Stromal cell of bone marrow (primary cell): Measurements from ENCODE around the gene SPATA13.
"Not testable (repeated sequence)": the region's sequence is repeated elsewhere in the genome, so short reads cannot be mapped to it uniquely, and the experiment has no call there.

Experiments
- DNase-seq: peaks from one replicate; pipeline ENCODE4 v3.0.0-alpha.2; 2012; ENCODE audit warnings: low read depth

SPATA13 gene

DNA sequence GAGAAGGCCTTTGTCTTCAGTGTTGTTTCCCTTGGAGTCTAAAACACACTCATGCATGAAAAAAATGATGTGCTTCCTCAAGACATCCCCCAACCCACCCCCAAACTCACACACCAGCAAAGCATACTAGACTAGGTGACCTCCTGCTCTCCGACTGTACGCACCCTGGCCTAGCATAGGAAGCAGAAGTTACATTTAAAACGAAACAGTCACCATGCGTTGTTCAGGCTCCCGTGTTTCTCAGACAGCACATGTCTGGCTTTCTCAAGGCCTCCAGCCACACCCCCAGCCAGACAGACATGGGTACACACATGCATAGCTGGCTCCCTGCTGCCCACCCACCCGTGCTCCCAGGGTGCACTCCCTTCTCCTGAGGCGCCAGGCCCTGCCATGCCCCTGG lies 120.2 kb downstream of the SPATA13 start:
- DNase-seq = no peak

- no peak for DNase-seq
Observed at GRCh38 chr13:24281188-24282008, 120.9 kb downstream of the SPATA13 start.

GRCh38 chr13:24282256-24282655 lies 121.7 kb downstream of the SPATA13 start:
- no peak for DNase-seq

DNA sequence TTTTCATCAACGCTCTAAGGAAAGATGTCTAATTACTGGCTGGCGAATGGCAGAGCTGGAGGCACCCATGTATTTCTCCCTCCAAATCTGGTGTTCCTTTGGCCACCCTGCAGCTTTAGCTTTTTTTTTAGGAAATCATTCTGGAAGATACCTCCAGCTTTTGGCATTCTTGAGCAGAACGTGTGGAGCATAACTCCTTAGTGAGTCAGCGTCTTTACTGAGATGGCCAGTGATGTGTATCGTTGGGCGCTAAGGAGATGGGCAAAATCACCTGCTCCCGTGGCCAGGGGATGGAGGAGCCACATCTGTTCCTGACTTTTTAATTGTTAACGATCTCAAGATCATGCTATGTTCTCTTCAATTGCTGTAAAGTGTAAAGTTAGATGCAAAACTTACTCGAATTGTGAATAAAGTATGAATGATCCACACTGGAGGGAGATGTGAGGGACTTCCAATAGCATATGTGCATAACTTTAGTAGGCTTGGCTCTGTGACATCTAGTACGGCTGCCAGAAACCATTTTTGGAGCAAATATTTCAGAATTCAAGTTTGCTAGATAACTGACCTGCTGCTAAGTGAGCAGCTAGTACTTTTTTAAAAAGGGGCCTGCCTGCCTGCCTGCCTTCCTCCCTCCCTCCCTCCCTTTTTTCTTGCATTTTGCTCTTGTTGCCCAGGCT lies 124.5 kb downstream of the SPATA13 start:
- no peak for DNase-seq

DNA sequence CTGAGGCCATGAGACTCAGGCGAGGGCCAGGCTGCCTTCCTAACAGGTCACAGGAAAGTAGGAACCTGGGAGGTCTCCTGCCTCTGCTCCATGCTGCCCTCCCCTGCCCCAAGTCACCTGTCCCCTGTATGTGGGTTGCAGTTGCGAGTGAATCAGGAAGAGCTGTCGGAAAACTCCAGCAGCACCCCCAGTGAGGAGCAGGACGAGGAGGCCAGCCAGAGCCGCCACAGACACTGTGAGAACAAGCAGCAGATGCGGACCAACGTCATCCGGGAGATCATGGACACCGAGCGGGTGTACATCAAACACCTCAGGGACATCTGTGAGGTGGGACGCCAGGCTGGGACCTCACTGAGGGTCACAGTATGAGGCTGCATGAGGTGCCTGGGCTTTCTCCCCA lies 126.1 kb downstream of the SPATA13 start:
- no peak for DNase-seq

DNA sequence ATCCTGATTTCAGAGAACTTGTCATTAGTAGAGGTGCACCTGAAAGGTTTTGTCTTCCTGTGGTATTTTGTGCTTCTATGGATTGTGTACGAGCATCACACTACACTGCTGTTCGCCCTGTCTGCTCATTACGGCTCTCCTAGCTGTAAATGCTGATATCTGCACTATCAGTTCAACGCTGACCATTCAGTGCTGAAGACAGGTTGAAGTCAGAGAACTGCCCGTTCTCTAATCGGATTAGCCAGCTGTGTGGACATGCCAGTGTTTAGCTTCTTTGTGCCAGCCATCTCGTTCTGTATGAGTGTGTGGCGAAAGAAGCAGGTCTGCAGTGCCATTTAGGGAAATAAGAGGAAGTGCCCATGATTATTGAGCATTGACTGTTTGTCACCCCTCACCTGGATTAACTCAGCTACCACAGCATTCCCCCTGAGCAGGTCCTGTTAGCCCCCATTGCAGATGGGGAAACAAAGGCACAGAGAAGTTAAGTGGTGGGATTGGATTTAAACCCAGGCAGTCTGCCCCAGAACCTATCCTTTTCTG lies 127.3 kb downstream of the SPATA13 start:
- DNase-seq = no peak

- no peak for DNase-seq
Observed at GRCh38 chr13:24288870-24289269, 128.3 kb downstream of the SPATA13 start.

GRCh38 chr13:24290280-24290932 lies 129.9 kb downstream of the SPATA13 start:
- DNase-seq = no peak

DNA sequence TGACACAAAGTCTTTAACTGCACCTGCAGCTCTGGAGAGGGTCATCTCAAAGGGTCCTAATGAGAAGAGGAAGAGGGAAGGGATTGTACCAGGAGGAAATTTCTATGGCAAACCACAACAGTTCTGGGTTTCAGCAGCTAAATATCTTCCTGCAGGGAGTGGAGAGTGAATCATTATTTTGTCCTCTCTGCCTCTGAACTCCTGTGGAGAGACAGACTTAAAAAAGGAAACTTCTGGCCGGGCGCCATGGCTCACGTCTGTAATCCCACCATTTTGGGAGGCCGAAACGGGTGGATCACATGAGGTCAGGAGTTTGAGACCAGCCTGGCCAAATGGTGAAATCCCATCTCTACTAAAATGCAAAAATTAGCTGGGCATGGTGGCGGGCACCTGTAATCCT lies 132.0 kb downstream of the SPATA13 start:
- DNase-seq = no peak

- no peak for DNase-seq
Observed at GRCh38 chr13:24293746-24294145, 133.2 kb downstream of the SPATA13 start.

- DNase-seq = no peak
Observed at GRCh38 chr13:24299488-24300114, 139.1 kb downstream of the SPATA13 start.

DNA sequence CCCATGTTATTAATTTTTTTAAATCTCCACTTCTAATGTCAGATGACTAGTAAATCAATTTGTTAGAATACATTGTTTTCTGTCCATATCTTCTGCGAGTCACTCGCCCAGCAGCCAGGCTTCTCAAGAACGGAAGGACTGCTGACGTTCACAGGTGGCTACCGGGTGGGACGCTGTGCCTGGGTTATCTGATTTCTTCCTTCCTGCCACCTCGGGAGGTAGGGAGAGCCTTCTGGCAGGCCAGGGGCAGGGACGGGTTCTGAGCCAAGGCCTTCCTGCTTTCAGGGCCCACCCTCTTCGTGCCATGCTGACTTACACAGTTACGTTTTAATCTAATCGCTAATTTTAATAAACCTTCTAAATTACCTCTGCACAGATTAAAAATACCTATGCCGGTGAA lies 140.9 kb downstream of the SPATA13 start:
- DNase-seq = no peak

DNA sequence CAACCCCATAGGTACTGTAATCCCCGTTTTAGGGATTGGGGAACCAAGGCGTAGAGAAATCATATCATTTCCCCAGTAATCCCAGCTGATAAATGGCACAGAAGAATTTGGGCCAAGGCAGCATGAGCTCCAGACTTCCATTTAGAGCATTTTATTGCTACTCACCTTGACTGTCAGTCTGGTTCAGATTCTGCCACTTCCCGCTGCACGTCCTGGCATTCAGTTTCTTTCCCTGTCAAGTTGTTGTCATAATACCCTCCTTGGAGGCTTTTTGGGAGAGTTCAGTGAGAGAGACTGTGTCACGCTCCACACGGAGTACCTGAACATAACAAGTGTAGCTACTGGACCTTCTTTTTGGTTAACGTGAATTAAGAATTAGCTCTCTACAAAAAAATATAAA lies 141.4 kb downstream of the SPATA13 start:
- DNase-seq = no peak

- DNase-seq = no peak
Observed at GRCh38 chr13:24304620-24305019, 144.1 kb downstream of the SPATA13 start.

DNA sequence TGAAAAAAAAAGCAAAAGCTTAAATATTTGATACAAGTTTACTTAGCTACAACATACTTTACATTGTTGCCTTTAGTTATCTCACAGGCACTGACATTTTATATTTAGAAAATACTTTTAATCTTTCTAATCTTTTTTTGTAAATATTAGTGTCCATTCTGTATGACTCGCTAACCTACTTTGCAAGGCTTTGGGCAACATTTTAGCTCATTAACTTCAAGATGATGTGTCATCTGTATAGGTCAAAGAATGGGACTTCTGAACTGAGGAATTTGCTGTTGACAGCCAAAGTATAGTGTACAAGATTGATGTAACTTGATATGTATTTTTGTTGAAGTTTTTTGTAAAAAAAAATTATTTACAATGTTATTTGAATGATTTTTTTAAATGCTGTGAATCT lies 146.1 kb downstream of the SPATA13 start:
- DNase-seq = no peak

GRCh38 chr13:24307211-24308067 lies 146.9 kb downstream of the SPATA13 start:
- no peak for DNase-seq

DNA sequence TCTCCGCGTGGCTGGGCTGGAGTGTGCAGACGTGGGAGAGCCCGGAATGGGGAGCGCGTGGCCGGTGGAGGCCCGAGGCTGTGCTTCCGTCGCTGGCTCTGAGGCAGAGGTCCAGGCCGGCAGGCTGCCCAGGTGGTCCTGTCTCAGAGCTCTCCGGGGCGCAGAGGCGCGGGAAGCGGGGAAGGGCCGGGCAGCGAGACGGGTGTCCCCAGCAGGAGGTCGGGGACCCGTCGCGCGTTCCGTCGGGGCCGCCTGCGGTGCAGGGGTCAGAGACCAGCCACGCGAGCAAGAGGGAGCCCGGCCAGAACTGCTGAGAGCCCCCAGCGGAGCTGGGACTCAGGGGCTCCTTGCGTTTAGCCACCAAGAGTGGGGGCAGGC lies 147.5 kb downstream of the SPATA13 start:
- DNase-seq = no peak

DNA sequence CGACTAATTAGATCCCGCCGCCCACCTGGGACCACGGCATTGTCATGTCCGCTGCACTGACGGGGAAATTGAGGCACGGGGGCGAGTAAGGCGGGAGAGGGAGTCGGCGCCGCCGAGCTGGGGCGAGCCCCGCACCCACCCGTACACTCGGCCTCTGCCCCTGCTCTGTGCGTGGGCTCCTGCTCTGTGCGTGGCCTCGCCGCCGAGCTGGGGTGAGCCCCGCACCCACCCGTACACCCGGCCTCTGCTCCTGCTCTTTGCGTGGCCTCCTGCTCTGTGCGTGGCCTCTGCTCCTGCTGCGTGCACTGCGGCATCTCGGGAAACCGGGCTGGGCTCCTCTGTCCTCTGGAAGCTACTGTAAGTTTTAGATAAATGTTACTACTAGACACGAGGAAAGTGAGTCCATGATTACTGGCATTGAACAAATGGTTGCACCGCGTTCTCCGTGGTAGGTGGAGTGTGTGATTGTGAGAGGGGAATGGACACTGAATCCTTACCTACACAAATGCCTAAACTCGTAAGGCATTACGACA lies 148.0 kb downstream of the SPATA13 start:
- DNase-seq = no peak

- not testable (repeated sequence) for DNase-seq
Observed at GRCh38 chr13:24309300-24309699, 148.8 kb downstream of the SPATA13 start, which contains the start of gene C1QTNF9. Gene C1QTNF9, plus strand, starts transcription at chr13:24309580. Its CDS starts 6,424 bp downstream, at chr13:24316004.

GRCh38 chr13:24313439-24313838 lies 152.9 kb downstream of the SPATA13 start:
- no peak for DNase-seq

DNA sequence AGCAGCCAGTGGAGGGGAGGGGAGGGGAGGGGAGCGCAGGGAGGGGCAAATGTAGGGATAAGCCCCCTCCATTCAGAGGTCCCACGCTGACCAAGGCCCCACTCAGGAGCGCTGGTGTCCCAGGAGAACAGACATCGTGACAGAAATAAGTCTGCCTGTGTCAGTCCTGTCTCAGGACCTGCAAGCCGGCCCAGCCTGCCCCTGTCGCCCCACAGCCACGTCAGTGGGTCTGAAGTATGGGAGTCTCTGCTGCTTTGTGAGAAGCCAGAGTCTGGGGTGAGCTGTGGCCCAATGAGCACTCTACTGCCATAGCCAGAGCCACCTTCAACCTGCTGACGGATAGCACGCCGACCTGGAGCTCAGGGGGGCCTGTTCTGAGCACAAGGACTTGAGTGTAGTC lies 157.3 kb downstream of the SPATA13 start:
- not testable (repeated sequence) for DNase-seq
